ENCODE measurements around the gene PROZ.

PROZ gene

GRCh38 chr13:113168211-113168610 is 9.8 kb downstream of the PROZ start:
- no peak for DNase-seq (ENCODE audit: low spot score)
- in situ Hi-C loops (cut with MboI; ENCODE audit: low sequenced_read_pairs, unreplicated experiment): no loop called here
- no peak for TF ChIP-seq CTCF (IDR thresholded peaks at IDR 0.05; ENCODE audit: borderline replicate concordance, control extremely low read depth, extremely low read depth, insufficient read depth, missing control alignments)

GRCh38 chr13:113169277-113170272 is 11.1 kb downstream of the PROZ start:
- in situ Hi-C loops (cut with MboI; ENCODE audit: low sequenced_read_pairs, unreplicated experiment): no loop called here
- DNase-seq (ENCODE audit: low spot score): no peak
- TF ChIP-seq CTCF (IDR thresholded peaks at IDR 0.05; ENCODE audit: borderline replicate concordance, control extremely low read depth, extremely low read depth, insufficient read depth, missing control alignments): no peak

GRCh38 chr13:113170511-113170910 is 12.1 kb downstream of the PROZ start:
- in situ Hi-C loops (cut with MboI; ENCODE audit: low sequenced_read_pairs, unreplicated experiment): no loop called here
- TF ChIP-seq CTCF (IDR thresholded peaks at IDR 0.05; ENCODE audit: borderline replicate concordance, control extremely low read depth, extremely low read depth, insufficient read depth, missing control alignments): no peak
- no peak for DNase-seq (ENCODE audit: low spot score)

- no peak for DNase-seq (ENCODE audit: low spot score)
- TF ChIP-seq CTCF (IDR thresholded peaks at IDR 0.05; ENCODE audit: borderline replicate concordance, control extremely low read depth, extremely low read depth, insufficient read depth, missing control alignments): no peak
- in situ Hi-C loops (cut with MboI; ENCODE audit: low sequenced_read_pairs, unreplicated experiment): no loop called here
Observed at GRCh38 chr13:113171250-113172125, 13.0 kb downstream of the PROZ start.

GRCh38 chr13:113172419-113172926 is 14.0 kb downstream of the PROZ start:
- DNase-seq (ENCODE audit: low spot score): no peak
- TF ChIP-seq CTCF (IDR thresholded peaks at IDR 0.05; ENCODE audit: borderline replicate concordance, control extremely low read depth, extremely low read depth, insufficient read depth, missing control alignments): no peak
- in situ Hi-C loops (cut with MboI; ENCODE audit: low sequenced_read_pairs, unreplicated experiment): no loop called here

GRCh38 chr13:113176280-113176679 is 17.8 kb downstream of the PROZ start:
- DNase-seq (ENCODE audit: low spot score): no peak
- no peak for TF ChIP-seq CTCF (IDR thresholded peaks at IDR 0.05; ENCODE audit: borderline replicate concordance, control extremely low read depth, extremely low read depth, insufficient read depth, missing control alignments)

More at GRCh38 chr13:113176280-113176679, 17.8 kb downstream of the PROZ start:
- in situ Hi-C loops (cut with MboI; ENCODE audit: low sequenced_read_pairs, unreplicated experiment): no loop called here
